NCI-H1436 treated with DMSO at 0.1 percent for 48 hours (cell line): ENCODE measurements around the gene TMEM256.
"Not testable (repeated sequence)": the region's sequence is repeated elsewhere in the genome, so short reads cannot be mapped to it uniquely, and the experiment has no call there.

Source experiments
- DNase-seq: peaks from one replicate; lab custom pipeline; 2025; lab: John Stamatoyannopoulos, UW

The TMEM256 gene

DNA sequence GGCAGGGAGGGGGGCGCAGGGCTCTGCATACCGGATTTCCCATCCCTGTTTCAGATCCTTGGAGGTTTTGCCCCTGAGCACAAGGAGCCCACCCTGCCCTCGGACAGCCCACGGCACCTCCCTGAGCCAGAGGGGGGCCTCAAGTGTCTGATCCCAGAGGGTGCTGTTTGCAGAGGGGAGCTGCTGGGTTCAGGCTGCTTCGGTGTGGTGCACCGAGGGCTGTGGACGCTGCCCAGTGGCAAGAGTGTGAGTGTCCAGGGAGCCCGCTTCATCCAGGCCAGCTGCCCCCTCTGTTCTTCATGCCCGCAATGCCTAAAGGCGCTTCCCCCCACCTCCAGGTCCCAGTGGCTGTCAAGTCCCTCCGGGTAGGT is 20.5 kb downstream of the TMEM256 start:
- no peak for DNase-seq

DNA sequence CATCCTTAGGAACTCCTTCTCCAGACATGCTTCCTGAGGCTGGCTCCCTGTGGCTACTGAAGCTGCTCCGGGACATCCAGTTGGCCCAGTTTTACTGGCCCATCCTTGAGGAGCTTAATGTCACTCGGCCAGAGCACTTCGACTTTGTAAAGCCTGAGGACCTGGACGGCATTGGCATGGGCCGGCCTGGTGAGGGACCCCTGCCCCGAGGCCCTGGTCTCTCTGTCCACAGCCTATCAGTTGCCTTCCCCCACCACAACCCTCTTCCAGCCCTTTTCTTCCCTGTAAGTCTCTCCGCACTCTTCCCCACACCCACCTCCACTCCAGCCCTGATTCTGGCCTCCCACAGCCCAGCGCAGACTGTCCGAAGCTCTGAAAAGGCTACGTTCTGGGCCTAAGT is 21.0 kb downstream of the TMEM256 start:
- no peak for DNase-seq

GRCh38 chr17:7380855-7381683 is 22.8 kb downstream of the TMEM256 start, which contains the start of gene TNK1:
Gene TNK1, plus strand, starts transcription at chr17:7381089. Its CDS starts 1,838 bp downstream, at chr17:7382927.
- DNase-seq = no peak

DNA sequence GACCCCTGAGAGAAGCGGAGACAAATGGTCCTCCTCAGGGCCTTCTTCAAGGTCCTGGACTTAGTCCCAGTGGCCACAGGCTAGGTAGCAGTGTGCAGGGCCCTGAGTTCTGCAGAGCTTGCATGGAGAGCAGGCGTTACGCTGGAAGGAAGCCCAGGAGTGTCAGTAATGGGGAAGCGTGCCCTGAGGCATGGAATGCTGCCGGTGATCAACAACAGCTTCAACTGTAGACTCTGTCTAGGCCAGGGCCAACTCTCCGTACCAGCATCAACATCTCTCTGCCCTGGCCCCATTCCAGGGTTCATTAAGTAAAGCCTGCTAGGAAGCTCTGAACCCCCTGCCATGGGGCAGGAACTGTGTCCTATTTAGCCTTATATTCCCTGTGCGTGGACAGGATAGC is 23.6 kb downstream of the TMEM256 start:
- no peak for DNase-seq

DNA sequence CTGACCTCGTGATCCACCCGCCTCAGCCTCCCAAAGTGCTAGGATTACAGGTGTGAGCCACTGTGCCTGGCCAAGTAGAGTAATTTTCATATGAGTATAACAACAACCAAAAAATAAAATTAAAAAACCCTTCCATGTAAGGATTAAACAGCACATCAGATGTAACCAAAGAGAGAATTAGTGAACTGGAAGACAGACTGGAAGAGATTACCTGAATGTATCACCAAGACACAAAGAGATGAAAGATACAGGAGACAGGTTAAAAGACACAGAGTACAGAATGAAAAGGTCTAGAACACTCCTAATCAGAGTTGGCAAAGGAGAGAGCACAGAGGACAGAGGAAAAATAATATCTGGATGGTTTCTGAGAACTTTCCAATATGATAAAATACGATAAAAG is 24.8 kb downstream of the TMEM256 start:
- DNase-seq = no peak

- no peak for DNase-seq
Measured at GRCh38 chr17:7374353-7374752, 29.5 kb downstream of the TMEM256 start.

- DNase-seq = no peak
Measured at GRCh38 chr17:7370853-7371252, 33.0 kb downstream of the TMEM256 start.

DNA sequence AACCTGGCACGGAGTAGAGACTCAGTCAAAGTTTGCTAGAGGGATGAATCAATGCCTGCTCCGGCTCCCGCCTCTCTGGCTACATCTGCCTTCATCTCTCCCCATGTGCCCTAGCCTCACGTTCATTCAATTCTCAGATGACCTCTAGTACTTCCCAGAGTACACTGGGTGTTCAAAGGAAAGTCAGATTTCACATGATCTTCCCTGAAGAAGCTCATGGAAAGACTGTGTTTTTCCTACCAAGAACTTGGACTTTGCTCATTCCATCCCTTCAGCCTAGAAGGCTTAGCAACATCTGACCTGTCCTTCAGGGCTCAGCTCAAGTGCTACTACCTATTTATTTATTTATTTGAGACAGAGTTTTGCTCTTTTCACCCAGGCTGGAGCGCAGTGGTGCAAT is 34.1 kb downstream of the TMEM256 start:
- DNase-seq = no peak

DNA sequence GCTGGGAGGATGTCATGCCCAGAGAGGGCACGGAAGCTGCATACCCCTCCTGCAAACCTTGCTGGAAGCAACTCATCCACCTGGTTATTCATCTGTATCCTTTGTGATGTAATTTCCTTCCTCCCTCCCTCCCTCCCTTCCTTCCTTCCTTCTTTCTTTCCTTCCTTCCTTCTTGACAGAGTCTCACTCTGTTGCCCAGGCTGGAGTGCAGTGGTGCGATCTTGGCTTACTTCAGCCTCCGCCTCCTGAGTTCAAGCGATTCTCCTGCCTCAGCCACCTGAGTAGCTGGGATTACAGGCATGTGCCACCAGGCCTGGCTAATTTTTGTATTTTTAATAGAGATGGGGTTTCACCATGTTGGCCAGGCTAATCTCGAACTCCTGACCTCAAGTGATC is 35.3 kb downstream of the TMEM256 start:
- DNase-seq = not testable (repeated sequence)

- DNase-seq = no peak
Measured at GRCh38 chr17:7367918-7368598, 35.8 kb downstream of the TMEM256 start.

DNA sequence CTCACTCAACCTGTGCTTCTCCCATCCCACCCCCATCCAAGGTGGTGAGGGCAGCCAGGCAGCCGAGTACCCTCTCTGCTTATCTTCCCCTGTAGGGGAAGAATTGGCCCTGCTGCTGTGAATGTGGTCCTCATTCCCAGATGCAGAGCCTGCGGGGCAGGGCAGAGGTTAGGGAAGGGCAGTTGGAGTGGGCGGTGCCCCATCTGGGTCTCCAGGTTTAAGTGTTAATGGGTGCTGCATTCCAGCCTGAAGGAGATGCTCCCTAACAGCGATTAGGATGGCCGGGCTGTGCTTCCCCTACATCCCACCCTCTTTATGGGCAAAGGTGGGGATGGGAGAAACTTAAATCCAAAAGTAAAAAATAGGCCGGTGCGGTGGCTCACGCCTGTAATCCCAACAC is 36.8 kb downstream of the TMEM256 start:
- no peak for DNase-seq

GRCh38 chr17:7365963-7366362 is 37.9 kb downstream of the TMEM256 start:
- DNase-seq = not testable (repeated sequence)

DNA sequence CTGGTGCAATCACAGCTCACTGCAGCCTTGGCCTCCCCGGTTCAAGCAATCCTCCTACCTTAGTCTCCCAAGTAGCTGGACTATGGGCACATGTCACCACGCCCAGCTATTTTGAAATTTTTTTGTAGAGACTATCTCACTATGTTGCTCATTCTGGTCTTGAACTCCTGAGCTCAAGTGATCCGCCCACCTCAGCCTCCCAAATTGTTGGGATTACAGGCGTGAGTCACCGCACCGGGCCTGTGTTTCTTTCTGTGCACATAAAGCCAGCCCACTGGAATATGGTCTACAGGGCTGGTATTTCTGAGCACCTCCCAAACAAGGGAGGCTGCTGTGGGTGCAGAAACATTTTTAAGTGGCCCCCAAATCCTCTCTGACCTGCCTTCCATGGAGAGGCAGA is 40.6 kb downstream of the TMEM256 start:
- no peak for DNase-seq

GRCh38 chr17:7361906-7362305 is 42.0 kb downstream of the TMEM256 start:
- no peak for DNase-seq

DNA sequence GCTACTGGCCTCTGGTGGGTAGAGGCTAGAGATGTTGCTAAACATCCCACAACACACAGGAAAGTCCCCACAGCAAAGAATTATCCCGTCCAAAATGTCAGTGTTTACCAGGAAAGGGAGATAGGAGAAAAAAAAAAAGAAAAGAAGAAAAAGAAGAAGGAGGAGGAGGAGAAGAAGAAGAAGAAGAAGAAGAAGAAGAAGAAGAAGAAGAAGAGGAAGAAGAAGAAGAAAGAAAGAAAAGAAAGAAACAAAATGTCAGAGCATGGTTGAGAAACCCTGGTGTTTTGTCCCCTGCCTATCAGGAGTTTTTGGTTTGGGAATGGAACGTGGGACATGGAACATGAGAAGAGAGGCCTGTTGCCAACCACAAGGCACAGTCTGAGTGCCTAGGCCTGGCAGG is 46.5 kb downstream of the TMEM256 start:
- no peak for DNase-seq

GRCh38 chr17:7356756-7357155 is 47.1 kb downstream of the TMEM256 start:
- no peak for DNase-seq

DNA sequence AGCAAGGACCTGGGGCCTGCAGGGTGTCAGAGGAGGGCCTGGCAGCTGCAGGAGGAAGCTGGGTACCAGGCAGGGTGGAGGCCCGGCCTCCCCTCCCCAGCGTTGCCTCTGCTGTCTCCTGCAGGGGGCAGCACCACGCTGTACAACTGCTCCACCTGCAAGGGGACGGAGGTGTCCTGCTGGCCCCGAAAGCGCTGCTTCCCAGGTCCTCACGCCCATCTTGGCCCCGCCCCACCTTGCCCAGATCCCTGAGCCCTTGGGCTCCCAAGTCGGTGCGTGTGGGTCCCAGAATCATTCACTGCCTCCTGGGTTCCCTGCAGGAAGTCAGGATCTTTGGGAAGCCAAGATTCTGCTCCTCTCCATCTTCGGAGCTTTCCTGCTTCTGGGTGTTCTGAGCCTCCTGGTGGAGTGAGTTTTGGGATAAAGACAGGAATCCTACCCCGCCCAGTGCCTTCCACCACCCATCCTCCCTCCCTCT is 47.8 kb downstream of the TMEM256 start:
- DNase-seq = no peak

DNA sequence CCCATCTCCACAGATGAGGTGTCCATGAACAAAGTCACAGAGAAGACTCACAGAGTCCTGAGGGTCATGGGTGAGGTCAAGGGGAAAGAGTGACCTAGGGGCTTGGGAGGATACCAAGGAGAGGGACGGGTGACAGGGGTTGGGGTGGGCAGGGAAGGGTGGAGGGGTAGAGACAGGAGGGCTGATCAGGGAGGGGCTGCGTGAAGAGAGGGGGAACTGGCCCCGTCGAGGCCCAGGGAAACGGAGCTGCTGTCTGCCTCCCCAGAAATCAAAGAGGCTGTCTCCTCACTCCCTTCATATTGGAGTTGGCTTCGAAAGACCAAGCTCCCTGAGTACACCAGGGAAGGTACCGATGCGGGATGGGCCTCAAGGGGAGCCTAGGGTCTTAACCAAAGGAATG is 48.3 kb downstream of the TMEM256 start:
- no peak for DNase-seq

- no peak for DNase-seq
Measured at GRCh38 chr17:7355053-7355452, 48.8 kb downstream of the TMEM256 start, which contains the start of gene TMEM95. Gene TMEM95, plus strand, starts transcription at chr17:7355156. Its CDS starts 49 bp downstream, at chr17:7355205.

GRCh38 chr17:7354262-7354843 is 49.5 kb downstream of the TMEM256 start:
- no peak for DNase-seq
